Stimulated activated naive CD8-positive, alpha-beta T cell treated with anti-CD3 and anti-CD28 coated beads, Interleukin-15, Interleukin-2, amounts not matched to agents 100 U/mL and 50 U/mL, for 24 hours (primary cell): ENCODE data around the gene LAMA5.

ENCODE experiments used
- ATAC-seq: fragments of 150-1000 bp; cut with Tn5 transposase; one replicate; pipeline ENCODE4 v1.10.0; 2021
- DNase-seq: peaks from one replicate; pipeline ENCODE4 v3.0.0; 2021

LAMA5 gene

GRCh38 chr20:62372042-62372993 lies 5.2 kb upstream of the LAMA5 start:
- DNase-seq (no peak), ATAC-seq (no peak)

DNA sequence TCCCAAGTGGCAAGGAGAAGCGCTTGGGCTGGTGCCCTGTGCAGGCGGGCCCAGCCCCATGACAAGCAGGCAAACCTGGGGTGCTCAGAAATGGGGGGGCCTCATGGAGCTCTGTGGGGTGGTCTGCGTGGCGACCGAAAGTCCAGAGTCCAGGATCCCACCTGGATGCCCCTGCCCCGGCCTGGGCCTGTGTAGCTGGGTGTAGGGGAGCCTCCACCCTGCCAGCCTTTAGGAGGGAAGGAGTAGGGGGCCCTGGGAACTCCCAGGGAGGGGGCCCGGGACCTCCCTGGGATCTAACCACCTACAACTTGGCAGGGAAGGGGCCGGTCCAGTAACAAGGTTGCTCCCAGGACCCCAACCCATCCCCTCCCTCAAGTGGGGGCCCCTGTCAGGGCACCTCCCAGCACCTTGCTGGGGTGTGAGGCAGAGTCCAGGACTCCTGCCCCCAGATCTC lies 4.5 kb upstream of the LAMA5 start:
- ATAC-seq (no peak), DNase-seq (no peak)

DNA sequence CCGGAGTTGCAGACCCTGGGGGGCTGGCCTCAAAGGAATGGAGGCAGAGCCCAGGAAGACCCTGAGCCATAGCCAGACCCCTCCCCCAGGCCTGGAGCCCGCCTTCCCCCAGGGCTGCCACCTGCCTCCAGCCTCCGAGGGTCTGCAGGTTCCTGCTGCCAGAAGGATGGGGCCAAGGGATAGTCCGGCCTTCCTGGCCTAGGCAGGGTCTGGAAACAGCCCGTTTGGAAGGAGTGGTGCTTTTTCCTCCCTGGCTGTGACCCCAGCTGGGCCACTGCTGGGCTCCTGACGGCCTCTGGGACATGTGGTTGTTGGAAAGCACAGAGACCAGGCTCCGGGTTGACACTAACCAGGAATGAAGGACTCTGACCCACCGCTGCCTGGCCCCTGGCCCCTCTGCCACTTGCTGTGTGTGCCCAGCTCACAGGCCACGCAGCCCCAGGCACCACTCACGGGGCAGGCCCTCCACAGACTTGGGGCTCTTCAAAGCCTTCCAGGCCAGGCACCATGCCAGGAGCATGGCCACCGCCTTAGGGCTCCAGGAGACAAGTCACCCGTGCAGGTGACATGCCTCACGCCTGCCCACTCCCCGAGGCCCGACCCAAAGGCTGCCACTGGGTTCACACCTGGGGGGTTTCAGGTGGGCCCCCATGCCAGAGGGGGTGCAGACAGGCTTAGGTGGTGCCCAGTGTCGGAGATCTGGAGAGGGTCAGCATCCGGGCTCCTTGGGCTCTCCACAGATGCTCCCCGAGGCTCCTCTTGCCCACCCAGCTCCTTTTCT lies 3.9 kb upstream of the LAMA5 start:
- DNase-seq = no peak
- ATAC-seq = no peak

GRCh38 chr20:62370115-62370806 lies 3.1 kb upstream of the LAMA5 start:
- ATAC-seq = peak; percentile 82
- DNase-seq = peak; percentile 74

GRCh38 chr20:62369815-62370114 lies 2.7 kb upstream of the LAMA5 start:
- DNase-seq (no peak), ATAC-seq (no peak)

- peak; percentile 26 for DNase-seq
- no peak for ATAC-seq
These were observed 2.1 kb upstream of the LAMA5 start for GRCh38 chr20:62368976-62369814.

- no peak for DNase-seq
- ATAC-seq = no peak
These were observed 1.4 kb upstream of the LAMA5 start for GRCh38 chr20:62368392-62368975.

DNA sequence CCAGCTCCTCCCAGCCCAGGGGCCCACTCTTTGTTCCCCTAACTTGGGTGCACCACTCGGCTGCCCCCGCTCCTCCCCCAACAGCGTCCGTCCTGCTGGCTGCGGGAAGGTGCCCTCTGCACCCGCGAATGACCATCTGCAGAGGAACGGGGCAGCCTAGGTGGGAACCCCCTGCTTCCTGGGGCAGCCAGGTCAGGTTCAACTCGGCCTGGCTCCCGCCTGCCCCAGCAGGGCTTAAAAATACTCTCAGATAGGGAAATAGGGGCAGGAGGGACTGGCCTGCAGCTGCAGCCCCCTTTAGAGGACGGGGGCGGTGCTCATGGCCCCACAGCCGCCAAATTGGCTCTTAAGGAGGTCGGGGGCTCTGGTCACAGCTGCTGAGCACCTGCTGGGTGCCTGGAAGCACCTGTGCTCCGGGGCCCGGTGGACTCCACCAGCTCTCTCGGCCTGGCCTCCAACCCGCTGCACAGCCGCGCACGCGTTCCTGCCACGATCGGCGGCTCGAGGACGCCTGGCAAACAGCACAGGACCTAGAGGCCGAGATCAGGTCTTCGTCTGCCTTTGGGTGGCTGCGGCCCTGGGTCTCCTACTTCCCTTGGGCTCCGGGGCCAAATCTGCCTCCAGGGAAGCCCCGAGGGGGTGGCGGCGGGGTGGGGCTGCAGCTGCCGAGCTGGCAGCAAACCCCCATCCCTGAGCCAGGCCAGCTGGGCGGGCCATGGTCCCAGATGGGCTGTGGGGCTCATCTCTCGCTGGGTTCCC lies 700 bp upstream of the LAMA5 start:
- peak; percentile 26 for DNase-seq
- ATAC-seq = no peak

DNA sequence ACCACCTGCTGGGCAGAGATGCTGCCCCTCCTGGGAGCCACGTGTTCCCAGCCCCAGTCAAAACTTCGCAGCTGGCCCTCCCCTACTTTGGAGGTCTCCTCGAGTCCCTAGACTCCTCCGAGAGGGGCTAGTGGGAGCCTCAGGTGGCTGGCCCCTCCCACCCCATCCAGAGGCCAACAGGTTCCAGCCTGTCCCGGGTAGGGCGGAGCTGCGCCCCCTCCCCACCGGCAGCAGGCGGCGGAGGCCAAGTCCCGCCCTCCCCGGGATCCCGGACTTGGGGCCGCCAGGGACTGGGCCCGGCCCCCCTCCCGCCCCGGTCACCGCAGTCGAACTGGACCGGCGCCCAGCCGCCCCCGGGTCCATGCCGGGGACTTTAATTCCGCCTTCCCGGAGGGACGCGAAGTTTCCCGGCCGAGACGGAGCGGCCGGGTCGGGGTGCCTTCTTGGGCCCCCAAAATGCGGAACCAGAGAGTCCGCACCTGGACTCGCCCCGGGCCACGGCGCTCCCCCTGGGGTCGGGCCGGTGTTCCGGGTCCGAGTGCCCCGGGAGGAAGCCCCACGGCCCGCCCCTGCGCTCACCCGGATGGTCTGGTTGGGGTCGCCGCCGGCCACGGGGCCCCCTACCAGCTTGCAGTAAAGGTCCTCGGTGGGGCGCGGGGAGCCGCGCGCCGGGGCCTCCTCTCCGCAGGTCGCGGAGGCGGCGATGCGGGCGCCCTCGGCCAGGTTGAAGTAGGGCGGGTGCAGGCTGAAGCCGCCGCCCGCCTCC lies 559 bp downstream of the LAMA5 start:
- ATAC-seq (no peak), DNase-seq (no peak)

GRCh38 chr20:62365814-62366369 lies 1.2 kb downstream of the LAMA5 start:
- ATAC-seq = no peak
- DNase-seq = no peak

DNA sequence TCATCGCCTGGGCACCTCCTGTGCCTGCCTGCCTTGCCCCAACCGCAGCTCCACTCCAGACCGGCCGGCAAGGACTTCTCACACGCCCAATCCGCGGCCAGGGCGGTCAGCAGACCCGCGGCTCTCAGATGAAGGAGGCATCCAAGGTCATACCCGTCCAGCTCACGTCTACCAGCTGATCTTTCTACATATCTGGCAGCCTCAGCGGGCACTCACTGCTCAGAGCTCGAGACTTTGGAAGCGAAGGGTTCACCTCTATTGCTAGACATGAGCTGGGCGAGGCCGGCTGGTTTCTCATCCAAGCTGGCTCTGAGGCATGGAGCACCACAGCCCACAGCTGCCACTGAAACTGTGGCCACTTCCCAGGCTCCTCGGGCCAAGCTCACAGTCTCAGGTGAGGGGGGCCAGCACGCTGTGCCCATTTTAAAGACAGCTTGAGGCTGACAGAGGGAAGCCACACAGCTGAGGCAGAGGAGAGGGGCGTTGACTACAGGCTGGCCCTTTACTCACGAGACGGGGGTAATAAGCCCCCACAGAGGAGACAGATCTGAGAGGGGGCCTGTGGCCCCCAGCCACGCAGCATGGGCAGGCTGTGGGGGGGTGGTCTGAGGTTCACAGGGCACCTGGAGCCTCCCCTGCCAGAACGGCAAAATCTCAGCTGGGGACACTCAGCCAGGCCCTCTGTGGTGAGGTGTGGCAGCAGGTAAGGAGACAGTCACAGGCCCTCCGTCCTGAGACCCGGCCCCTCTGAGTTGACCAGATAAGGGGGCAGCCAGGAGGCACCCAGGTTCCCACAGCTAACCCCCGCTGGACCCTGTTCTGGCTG lies 2.0 kb downstream of the LAMA5 start:
- DNase-seq = no peak
- no peak for ATAC-seq

DNA sequence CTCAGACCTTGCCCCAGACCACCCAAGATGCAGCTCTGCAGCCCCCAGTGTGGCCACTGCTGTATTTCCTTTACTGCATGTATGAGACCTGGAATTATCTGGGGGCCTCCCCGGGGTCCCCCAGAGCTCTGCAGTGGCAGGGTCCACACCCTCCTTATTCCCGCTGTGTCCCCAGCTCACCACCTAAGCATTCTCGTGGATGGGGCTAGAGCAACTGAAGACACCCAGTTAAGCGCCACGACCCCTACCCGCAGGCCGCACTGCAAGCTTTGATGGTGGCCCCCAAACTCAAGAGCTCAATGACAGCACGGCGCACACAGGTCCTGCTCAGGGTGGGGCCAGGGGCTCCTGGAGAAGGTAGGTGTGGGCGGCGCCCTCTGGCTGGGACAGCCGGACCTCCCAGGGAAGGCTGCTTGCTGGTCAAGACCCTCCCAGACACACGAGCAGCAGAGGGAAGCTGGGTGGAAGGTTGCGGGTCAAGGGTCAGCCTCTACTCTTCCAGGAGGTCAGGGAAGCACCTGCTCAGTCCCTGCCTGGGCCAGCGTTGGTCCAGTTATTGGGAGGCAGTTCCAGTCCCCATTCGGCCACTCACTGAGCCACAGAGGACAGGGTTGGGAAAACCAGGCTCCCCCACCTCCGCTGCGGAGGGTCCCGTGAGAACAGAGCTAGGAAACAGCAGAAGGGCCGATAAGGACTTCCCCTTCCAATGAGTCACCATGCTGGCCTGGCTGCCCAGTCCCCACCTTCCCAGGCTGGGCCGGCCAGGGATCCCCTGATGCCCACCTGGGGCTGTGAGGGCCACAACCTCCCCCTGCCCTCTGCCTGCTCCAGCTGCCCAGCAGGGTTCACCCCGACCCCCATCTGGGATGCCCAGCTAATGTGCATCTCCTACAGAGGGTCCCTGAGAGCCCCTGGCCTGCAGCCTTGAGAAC lies 2.9 kb downstream of the LAMA5 start:
- DNase-seq (no peak), ATAC-seq (no peak)

- ATAC-seq (no peak), DNase-seq (no peak)
These were observed 3.9 kb downstream of the LAMA5 start for GRCh38 chr20:62362991-62363919.

DNA sequence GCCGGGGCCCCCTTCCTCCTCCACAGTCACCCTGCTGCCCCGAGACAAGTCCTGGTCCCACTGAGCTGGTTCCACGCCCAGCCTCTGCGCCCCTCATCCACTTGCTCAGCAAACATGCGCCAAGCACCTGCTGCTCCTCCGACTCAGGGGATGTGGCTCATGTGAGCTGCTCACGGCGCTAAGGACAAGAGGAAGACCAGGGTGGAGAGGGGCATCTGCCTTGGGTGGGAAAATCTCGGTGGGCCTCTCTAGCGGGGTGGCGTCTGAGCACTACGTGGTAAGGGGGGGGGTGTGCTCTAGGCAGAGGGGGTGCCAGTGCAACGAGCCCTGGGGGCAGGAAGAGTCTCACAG lies 4.5 kb downstream of the LAMA5 start:
- ATAC-seq (no peak), DNase-seq (no peak)

- no peak for ATAC-seq
These were observed 5.1 kb downstream of the LAMA5 start for GRCh38 chr20:62361799-62362589.

More at GRCh38 chr20:62361799-62362589, 5.1 kb downstream of the LAMA5 start:
- no peak for DNase-seq
